CD4-positive, alpha-beta T cell (primary cell): ENCODE measurements around the gene ZDHHC1. TPM values are rescaled to one million over a fixed set of nuclear protein-coding genes. Genes with fewer than 3 reads are reported as not detected.

Experiments
- ATAC-seq: fragments of 200-7000 bp; cut with Tn5 transposase; one replicate; pipeline ENCODE4 v1.10.0; 2022; ENCODE audit warnings: mild to moderate bottlenecking; ENCODE audit not compliant: poor library complexity
- CTCF ChIA-PET: fragments of 350-600 bp; sonication (Branson Sonifier 250); formaldehyde crosslinking; loops from one replicate; lab custom pipeline; 2021; ENCODE audit warnings: antibody characterized with exemption, inconsistent platforms; lab: Charles Lee
- POLR2A ChIA-PET: fragments of 350-600 bp; sonication (Branson Sonifier 250); formaldehyde crosslinking; loops from one replicate; lab custom pipeline; 2021; ENCODE audit warnings: antibody characterized with exemption, inconsistent platforms; lab: Charles Lee
- DNase-seq, 14 experiments: peaks; one replicate each; pipeline ENCODE4 v3.0.0-alpha.2; 2013 to 2020; ENCODE audit warnings: mixed read lengths in 2 of 14
- H3K27ac ChIP-seq, 2 donors: one replicate each; pipeline versions ENCODE4 v1.5.1 to v1.7.0; 2013; ENCODE audit warnings: low read length in 2 of 2, low read depth in 1 of 2, mild to moderate bottlenecking in 1 of 2
- H3K27me3 ChIP-seq, 2 experiments: 1 replicate in 1 of 2; 2 replicates in 1 of 2; pipeline versions ENCODE4 v1.6.1 to v1.7.0; 2013; ENCODE audit warnings: low read length in 2 of 2, control low read depth in 1 of 2, mild to moderate bottlenecking in 1 of 2, moderate library complexity in 1 of 2; ENCODE audit not compliant: insufficient read depth in 2 of 2, control insufficient read depth in 1 of 2
- H3K36me3 ChIP-seq: one replicate; pipeline ENCODE4 v1.6.1; 2013; ENCODE audit warnings: low read length, control low read depth; ENCODE audit not compliant: insufficient read depth
- H3K4me1 ChIP-seq: one replicate; pipeline ENCODE4 v1.6.1; 2013; ENCODE audit warnings: low read length, control low read depth; ENCODE audit not compliant: insufficient read depth
- H3K4me3 ChIP-seq: one replicate; pipeline ENCODE4 v1.5.1; 2013; ENCODE audit warnings: mild to moderate bottlenecking, low read length, moderate library complexity
- H3K9me3 ChIP-seq, 2 experiments: 1 replicate in 1 of 2; 2 replicates in 1 of 2; pipeline versions ENCODE4 v1.6.1 to v1.7.0; 2013; ENCODE audit warnings: low read length in 2 of 2, mild to moderate bottlenecking in 2 of 2, control low read depth in 1 of 2, moderate library complexity in 1 of 2; ENCODE audit not compliant: control insufficient read depth in 1 of 2, insufficient read depth in 1 of 2
- H3K27ac Mint-ChIP-seq: one replicate; pipeline ENCODE4 v1.8.0; 2020; ENCODE audit warnings: mixed read lengths
- H3K27me3 Mint-ChIP-seq: one replicate; pipeline ENCODE4 v1.8.0; 2021; ENCODE audit warnings: mixed read lengths
- H3K36me3 Mint-ChIP-seq: one replicate; pipeline ENCODE4 v1.8.0; 2021; ENCODE audit warnings: low read depth, mixed read lengths
- H3K4me1 Mint-ChIP-seq: one replicate; pipeline ENCODE4 v1.8.0; 2021; ENCODE audit warnings: low read depth, mixed read lengths
- H3K4me3 Mint-ChIP-seq: one replicate; pipeline ENCODE4 v1.8.0; 2020; ENCODE audit warnings: mild to moderate bottlenecking, mixed read lengths
- H3K9me3 Mint-ChIP-seq: one replicate; pipeline ENCODE4 v1.8.0; 2020; ENCODE audit warnings: mixed read lengths
- intact Hi-C, 2 experiments: fragments of 100-400 bp; cut with DNase I in 1 of 2; cut with micrococcal nuclease in 1 of 2; formaldehyde crosslinking; loops; one replicate each; pipeline versions ENCODE4 v1.15.1 to v1.9.0; 2023 to 2025; cut with DNase I, micrococcal nuclease
- total RNA-seq, 174 experiments: library from RNA in 2 of 174; stranded (reverse) in 2 of 174; gene quantifications; one replicate each; pipeline ENCODE4 v1.2.3 and lab custom pipeline; 2021 to 2026
- TF ChIP-seq, protein P1 (sequence below): fragments of 200-600 bp; IDR thresholded peaks from one replicate; pipeline ENCODE4 v1.8.0; 2022; ENCODE audit warnings: antibody characterized with exemption, mild to moderate bottlenecking

ZDHHC1 gene
- total RNA-seq, 2 experiments from 2014 or later = 0.22 TPM; not detected in 1

DNA sequence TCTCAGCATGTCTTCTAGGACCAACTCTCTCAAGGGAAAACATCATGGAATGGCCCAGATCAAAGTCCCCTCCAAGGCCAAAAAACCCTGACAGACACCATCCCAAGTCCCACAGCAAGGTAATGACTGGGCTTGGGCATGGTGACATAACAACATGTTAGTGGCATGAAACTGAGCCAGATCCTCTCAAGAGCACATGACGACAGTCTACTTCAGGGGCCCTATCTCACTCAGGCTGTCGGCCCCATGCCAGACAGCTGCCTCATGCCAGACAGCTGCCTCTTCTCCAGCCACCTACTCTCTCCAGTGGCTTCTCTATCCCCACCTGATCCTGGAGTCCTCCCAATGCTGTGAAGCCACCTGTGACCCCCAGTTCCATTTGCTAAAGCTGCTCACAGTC lies 33.1 kb upstream of the ZDHHC1 start:
- no peaks in the 10 kb centered on the region for H3K27me3 ChIP-seq
- ChIA-PET POLR2A (interaction anchor here (0.5 kb wide), 1 partner anchor 502 kb away, joined by 3 read pairs; no protein-coding TSS in a partner anchor), CTCF (no interaction called here)
- Mint-ChIP-seq H3K36me3 (peaks cover 74% of the 10 kb centered on the region), H3K27me3 (no peaks in the 10 kb centered on the region), H3K4me1 (no peaks in the 10 kb centered on the region), H3K27ac (no peak overlapping the region), H3K4me3 (no peak overlapping the region), H3K9me3 (no peaks in the 10 kb centered on the region)
- DNase-seq (no peak), ATAC-seq (no peak)
- no peak overlapping the region for H3K4me3 ChIP-seq
- H3K36me3 ChIP-seq = peaks cover 68% of the 10 kb centered on the region
- intact Hi-C loops = no loop called here
- H3K27ac ChIP-seq = no peak overlapping the region
- TF ChIP-seq, protein P1, sequence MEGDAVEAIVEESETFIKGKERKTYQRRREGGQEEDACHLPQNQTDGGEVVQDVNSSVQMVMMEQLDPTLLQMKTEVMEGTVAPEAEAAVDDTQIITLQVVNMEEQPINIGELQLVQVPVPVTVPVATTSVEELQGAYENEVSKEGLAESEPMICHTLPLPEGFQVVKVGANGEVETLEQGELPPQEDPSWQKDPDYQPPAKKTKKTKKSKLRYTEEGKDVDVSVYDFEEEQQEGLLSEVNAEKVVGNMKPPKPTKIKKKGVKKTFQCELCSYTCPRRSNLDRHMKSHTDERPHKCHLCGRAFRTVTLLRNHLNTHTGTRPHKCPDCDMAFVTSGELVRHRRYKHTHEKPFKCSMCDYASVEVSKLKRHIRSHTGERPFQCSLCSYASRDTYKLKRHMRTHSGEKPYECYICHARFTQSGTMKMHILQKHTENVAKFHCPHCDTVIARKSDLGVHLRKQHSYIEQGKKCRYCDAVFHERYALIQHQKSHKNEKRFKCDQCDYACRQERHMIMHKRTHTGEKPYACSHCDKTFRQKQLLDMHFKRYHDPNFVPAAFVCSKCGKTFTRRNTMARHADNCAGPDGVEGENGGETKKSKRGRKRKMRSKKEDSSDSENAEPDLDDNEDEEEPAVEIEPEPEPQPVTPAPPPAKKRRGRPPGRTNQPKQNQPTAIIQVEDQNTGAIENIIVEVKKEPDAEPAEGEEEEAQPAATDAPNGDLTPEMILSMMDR = no peak
- no peaks in the 10 kb centered on the region for H3K4me1 ChIP-seq
- peaks cover 0 to 4% of the 10 kb centered on the region in 2 experiments for H3K9me3 ChIP-seq

DNA sequence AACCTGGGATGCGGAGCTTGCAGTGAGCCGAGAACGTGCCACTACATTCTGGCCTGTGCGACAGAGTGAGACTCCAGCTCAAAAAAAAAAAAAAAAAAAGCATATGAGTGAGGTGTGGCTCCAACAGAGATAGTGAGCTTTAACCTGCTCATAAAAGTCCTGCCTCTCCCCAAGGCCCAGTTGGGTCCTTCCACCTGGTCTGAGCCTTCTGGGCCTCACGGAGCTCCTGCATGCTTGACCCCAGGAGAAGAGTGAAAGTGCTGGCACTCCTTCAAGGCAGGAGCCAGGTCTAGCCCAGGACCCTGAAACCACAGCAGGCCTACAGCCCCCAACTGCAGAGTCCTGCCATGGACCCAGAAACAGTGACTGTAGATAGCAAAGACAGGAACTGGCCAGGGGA lies 32.3 kb upstream of the ZDHHC1 start:
- Histone ChIP-seq H3K9me3 (peaks cover 0 to 4% of the 10 kb centered on the region in 2 experiments), H3K27me3 (no peaks in the 10 kb centered on the region), H3K36me3 (peaks cover 72% of the 10 kb centered on the region), H3K4me3 (no peak overlapping the region), H3K27ac (no peak overlapping the region), H3K4me1 (no peaks in the 10 kb centered on the region)
- TF ChIP-seq, protein P1 = no peak
- Mint-ChIP-seq H3K4me3 (no peak overlapping the region), H3K9me3 (no peaks in the 10 kb centered on the region), H3K4me1 (no peaks in the 10 kb centered on the region), H3K27ac (no peak overlapping the region), H3K27me3 (no peaks in the 10 kb centered on the region), H3K36me3 (peaks cover 67% of the 10 kb centered on the region)
- intact Hi-C loops = no loop called here
- ATAC-seq = no peak
- ChIA-PET POLR2A (no interaction called here), CTCF (no interaction called here)
- no peak for DNase-seq

DNA sequence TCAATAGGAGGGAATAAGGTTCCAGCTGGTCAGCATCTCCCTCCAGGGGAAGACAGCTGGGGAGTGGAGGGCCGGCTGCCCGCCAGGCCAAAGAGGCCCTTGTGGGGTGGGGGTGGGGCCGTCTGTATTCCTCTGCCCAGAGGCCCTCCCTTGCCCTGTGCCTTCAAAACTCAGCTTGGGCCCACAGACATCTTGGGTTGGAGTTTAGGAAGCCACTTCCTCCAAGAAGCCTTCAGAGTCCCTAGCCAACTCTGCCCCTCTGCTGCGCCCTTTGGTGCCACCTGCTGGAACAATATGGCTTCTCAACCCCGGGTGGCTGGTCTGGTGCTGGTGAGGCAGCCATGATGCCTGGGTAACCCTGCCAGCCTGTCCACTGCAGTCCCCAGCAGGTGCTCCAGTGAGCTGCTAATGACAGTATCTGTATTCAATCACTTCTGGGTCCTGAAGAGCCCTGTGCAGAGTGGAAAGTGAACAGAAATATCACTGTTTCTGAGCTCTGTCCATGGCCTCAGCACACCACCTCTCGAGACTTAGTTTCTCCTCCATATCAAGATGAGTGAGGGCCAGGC lies 31.3 kb upstream of the ZDHHC1 start:
- peaks cover 0 to 4% of the 10 kb centered on the region in 2 experiments for H3K9me3 ChIP-seq
- H3K4me3 Mint-ChIP-seq = no peak overlapping the region
- DNase-seq (peak in 13 of 14 experiments; percentile 22 to 70 (median 46)), ATAC-seq (peak; percentile 54)
- H3K27me3 Mint-ChIP-seq = no peaks in the 10 kb centered on the region
- no peak overlapping the region for H3K4me3 ChIP-seq
- no peak overlapping the region for H3K27ac Mint-ChIP-seq
- H3K36me3 ChIP-seq = peaks cover 73% of the 10 kb centered on the region
- ChIA-PET POLR2A (no interaction called here), CTCF (interaction anchor here (0.5 to 0.9 kb wide), 2 partner anchors 20 to 474 kb away, joined by 3 to 4 read pairs; no protein-coding TSS in a partner anchor)
- H3K4me1 Mint-ChIP-seq = no peaks in the 10 kb centered on the region
- H3K36me3 Mint-ChIP-seq = peaks cover 57% of the 10 kb centered on the region
- TF ChIP-seq, protein P1 = peak; percentile 19
- no peaks in the 10 kb centered on the region for H3K9me3 Mint-ChIP-seq
- intact Hi-C loops = no loop called here
- no peaks in the 10 kb centered on the region for H3K4me1 ChIP-seq
- no peaks in the 10 kb centered on the region for H3K27me3 ChIP-seq
- no peak overlapping the region for H3K27ac ChIP-seq
